Stimulated activated CD8-positive, alpha-beta memory T cell treated with anti-CD3 and anti-CD28 coated beads, Interleukin-4, amount 100 ng/mL, for 24 hours (primary cell): ENCODE measurements around the gene SLC37A1.

Experiments
- DNase-seq: peaks from one replicate; pipeline ENCODE4 v3.0.0-alpha.2; 2020; ENCODE audit warnings: low read depth

The SLC37A1 gene

DNA sequence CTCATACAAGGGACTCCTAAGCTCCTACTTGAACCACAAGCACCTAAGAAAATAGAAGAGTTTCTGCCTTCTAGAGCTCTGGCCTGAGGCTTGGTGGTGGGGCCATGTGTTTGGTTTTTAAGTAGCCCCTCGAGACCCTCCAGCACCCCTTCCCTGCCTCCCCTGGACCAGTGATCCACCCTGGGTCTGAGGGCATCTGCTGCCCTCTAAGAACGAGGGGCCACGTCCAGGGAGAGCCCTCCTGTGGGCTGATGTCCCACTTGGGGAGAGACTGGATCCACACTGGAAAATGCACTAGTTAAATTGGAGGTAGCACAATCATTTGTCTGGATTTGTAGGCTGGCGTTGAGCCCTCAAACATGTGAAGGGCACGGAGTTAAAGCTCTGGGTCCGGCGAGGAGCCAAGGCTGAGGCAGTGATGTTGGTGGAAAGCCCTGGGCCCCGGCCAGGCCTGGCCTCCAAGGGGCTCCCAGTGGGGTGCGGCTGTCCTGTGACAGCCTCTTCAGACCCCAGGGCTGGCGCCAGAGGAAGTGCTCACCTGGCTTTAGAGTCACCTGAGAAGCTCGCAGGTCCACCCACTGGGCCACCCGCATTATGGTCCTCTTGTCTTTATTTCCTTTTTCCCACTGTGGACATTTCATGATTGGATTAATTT is 65.2 kb downstream of the SLC37A1 start:
- DNase-seq = no peak

DNA sequence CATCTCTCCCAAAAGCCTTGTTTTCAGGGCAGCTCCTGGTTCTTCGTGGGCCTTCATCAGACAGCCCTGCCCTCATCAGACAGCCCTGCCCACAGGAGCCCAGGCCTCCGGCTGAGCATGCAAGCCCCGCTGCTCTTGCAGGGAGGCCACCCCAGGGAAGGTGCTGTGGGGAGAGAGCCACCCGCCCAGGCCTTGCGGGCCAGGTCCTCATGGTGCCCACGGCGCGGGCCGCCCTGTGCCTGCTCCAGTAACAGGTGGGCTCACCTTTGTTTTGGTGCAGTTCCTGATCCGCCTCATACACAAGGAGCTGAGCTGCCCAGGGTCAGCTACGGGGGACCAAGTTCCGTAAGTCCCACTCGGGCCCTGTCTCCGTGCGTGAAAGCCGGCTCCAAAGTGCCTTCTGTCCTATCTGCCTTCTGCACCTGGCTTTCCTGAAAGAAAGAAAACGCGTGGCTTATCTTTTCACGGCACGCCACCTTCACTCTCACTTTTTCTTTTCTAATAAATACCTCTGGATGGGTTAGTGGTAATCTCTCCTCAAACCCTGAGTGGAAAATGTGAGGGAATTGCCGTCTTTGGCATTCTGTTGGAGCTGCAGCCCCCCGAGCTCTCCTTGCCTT is 65.9 kb downstream of the SLC37A1 start:
- no peak for DNase-seq

DNA sequence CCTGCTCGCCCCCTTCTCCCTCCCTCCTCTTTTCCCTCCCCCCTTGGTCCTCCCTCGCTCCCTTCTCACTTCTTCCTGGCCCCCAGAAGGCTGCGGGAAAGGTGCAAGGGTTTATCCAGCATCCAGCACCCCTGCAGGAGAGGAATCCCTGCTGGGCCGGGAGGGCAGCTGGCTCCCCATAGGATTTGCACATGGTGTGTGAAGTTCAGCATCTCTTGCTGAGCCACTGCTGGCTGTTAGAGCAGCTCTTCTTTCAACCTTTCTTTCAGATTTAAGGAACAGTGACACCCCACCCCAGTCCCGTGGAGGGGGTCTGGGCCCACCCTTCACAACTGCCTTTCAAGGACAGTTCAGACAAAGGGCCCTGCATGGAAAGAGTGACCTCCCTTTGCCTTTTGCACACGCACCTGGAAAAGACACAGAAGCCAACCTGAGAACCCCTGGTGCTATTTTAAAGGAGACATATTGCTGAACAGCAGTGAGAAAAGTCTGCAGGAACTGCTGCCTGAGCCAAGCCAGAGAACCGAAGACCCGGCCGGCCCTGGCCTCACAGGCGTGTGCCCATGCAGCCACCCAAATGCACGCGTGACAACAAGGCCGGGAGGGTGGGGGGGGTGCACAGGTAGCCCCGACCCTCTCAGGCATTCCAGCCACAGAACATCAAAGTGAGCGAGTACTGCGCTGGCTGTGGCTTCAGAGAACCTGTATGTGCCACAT is 66.6 kb downstream of the SLC37A1 start:
- no peak for DNase-seq

DNA sequence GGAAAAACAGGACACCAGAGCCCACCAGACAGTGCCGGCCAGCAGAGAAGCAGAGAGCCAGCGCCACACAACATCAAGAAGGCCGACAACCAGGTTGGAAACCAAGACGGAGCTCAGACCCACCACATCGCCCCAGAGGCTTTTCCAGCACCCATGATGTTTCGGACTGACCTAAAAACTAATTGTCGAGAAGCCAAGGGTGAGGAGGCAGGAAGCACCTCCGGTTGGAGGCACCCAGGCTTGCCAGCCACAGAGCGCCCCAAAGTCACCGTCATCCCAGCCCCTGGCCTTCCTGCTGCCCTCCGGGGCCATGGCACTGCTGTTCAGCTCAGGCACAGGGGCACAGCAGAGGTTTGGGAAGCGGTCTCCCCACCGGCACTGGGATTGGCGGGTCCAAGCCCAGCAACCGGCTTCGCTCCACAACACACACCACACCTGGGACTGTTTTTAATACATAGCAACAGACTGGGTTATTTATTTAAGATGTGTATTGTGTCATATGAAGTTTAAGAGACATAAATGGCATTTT is 67.2 kb downstream of the SLC37A1 start:
- no peak for DNase-seq

DNA sequence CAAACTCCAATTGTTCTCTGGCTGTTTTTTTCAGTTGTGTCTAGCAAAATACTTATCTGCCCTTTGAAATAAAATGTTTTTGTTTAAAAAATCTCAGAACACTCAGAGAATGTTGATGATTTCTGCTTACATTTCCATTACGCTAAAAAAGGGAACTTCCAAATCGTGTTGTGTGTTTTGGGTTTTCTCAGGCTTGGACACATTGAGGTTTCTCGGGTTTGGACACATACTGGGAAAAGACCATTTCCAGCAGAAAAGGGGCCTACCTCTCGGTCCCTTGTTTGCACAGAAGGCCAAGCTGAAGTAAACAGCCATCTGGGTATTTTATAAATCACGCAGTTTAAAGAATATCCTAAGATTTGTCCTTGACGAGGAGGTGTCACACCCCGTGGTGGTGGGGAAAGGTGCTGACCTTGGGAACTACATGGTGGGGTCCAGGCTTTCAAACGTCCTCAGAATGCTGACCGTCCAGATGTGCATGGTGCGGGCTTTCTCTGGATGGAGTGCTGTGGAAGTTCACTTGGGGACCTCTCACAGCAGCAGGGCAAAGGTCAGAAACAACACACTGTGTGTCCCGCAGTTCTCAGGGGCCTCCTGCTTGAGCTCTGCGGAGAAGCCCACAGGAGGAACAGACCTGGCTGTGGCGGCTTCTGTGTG is 67.8 kb downstream of the SLC37A1 start:
- DNase-seq = no peak

DNA sequence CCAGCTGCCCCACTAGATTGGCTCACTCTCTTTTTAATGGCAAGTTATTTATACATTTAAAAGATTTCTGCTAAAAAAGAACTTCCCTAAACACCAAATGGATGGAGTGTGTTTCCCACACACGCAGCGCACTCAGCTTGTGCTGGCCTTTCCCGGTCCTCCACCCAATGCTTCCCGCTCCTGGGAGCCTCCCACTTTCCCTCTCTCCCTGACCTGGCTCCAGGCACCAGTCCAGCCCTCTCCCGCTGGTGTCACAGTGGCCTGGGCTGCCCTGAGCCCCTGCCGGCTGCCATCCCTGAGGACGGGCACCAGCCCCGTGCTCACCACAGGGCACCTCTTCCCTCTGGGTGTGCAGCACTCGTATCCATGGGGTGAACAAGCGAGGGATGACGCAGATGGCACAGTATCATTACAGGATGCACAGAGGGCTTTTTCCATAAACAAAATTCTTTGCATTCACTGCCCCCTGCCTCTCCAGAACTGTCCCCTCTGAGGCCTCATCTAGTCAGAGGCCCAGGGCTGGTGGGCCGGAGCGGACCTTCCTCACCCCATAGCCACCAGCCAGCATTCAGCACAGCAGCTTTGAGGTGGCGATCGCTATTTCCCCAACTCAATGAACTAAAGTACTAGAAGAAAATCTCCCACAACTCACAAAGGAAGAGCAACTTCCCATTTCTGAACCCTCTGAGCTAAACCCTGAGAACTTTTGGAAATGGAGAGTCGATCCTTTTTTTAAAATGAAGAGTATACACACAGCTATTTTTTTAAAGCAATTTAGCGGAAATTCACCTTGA is 68.5 kb downstream of the SLC37A1 start:
- DNase-seq = no peak

DNA sequence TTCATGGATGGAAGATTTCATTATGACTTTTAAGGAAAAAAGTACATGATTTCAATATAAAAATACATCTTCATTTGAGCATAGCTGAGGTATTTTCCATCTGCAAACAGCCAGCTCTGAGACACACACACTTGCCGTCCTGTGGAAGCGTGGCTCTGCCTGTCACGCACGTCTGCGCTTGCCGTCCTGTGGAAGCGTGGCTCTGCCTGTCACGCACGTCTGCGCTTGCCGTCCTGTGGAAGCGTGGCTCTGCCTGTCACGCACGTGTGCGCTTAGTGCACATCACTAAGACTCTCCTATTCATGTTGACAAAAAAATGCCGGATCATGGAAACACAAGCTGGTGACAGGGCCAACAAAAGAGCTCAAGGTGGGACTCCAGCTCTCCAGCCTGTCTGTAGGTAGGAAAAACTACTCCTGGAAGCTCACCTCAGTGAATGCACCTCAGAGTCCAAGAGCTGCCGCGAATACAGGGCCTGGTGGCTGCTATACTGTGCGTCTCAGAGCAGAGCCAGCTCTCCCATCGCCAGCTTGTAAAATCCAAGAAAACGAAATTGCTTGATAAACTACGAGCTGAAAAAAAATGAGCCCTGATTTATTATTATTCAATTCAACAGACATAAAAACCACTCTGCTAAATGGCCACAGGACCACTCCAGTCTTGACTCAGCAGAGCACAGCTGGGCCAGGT is 69.3 kb downstream of the SLC37A1 start:
- DNase-seq = no peak

DNA sequence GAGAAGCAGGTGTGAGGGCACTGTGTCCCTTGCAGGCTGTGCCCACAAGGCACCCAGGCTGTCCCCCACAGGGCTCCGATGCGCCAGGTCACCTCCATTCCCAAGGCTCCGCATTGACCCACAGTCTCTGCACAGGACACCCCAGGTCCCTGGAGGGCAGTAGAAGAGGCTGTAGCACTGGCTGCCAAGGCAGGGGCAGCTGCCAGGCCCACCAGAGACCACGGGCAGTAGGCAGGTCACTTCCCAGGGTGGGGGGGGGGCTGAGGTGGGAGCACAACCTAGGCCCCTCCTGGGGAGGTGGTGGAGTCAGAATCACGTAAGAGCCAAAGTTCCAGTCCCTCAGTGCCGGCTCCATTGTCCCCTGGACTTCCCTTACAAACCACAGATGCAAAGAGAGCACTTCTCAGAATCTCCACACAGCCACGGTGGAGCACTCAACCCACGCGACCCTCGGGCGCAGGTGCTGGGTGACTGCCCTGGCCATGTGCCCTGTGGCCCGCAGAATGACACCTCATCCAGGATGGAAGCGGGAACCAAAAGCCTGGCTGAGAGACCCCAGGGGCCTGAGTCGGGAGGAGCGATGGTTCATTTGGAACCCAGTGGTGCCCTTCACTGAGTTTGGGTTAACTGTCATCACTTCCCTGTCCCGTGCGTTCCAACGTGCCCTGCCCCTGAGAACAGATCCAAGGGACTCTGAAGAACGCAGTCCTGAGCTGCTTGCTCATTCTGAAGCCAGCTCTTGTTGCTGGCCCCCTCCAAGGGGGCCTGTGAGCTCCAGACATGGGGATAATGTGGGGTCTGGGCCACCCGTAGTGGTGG is 70.0 kb downstream of the SLC37A1 start:
- DNase-seq = no peak

DNA sequence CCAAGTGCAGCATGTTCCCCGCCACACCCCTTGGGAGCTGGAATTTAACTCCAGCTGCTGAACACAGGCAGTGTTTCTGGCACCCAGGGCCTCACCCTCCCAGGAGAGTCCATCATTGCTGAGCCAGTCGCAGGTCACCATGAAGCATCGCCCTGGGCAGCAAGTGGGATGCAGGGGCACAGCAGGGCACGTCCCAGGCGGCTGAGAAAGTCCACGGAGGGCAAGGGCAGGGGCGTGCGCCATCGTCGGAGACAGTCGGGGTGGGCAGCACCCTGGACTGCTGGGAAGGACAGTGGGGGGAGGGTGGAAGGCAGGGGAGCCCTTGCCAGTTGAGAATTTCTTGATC is 70.6 kb downstream of the SLC37A1 start:
- DNase-seq = no peak

DNA sequence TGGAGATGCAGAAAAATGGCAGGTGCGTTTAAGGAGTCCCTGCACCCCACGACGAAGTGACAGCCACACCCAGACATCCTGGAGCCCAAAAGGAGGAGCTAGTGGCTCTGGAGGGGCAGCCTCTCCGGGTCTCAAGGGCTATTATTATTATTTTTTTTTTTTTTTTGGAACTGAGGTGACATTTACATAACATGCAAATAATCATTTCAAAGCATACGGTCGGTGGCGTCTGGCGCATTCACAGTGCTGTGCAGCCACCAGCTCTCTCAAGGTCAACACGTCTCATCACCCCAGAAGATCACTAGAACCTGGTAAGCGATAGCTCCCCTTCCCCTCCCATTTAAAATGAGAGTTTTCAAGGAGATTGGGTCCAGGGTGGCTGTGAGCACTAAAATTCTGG is 72.2 kb downstream of the SLC37A1 start:
- DNase-seq = no peak

DNA sequence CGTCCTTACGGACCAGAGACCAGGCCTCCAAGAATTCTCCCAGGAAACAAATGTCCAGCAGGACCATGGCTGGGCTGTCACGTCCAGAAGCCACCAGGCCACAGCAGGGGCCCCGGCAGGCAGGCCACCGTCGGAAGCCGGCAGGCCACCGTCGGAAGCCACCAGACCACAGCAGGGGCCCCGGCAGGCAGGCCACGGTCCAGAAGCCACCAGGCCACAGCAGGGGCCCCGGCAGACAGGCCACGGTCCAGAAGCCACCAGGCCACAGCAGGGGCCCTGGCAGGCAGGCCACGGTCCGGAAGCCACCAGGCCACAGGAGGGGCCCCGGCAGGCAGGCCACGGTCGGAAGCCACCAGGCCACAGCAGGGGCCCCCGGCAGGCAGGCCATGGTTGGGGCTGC is 72.8 kb downstream of the SLC37A1 start:
- no peak for DNase-seq

DNA sequence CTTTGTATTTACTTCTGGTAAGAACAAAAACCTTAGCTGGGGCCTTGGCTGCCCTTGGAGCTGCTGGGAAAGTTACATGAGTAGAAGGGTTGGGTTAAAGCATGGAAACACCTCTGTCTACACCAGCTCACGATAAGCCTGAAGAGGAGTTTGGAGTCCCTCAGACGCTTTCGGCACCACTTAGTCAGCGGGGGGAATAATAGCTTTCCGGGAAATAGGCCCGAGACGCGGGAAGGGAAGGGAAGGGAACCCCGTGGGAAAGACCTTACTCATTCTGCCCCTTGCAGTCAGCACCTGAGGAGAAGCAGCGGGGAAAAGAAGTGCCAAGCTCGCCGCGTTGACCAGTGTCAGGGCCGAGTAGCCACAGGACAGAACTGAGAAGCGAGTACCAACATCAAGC is 73.4 kb downstream of the SLC37A1 start:
- DNase-seq = no peak

DNA sequence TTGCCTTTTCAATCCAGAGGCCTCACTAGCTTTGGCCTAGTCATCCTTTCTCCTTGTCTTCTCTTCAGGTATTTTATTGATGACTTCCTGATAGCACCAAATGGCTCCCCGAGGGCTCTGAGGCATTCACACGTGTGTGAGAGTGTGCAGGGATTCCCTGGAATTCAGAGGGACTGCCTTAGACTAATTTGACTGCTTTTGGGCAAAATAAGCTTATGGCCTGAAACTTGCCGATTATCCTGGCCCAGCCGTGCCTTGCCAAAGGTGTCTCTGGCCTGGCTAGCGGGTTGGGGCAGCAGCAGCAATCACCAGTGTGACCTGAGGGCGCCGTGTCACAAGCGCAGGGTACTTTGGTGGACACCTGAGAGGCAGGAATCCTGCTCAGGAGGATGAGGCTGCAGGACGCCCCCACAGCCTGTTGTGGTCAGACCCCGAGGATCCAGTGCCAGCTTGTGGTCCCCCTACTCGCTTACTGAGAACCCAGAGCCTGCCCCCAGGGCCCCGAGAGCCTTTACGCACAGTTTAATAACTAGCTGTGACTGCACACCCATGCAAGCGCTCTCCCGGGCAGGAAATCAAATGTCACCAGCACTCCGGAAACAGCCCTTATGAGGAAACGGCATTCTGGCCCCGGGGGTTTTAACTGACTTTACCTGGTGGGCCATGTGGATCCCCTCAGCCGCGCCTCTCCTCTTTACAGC is 76.9 kb downstream of the SLC37A1 start:
- no peak for DNase-seq

DNA sequence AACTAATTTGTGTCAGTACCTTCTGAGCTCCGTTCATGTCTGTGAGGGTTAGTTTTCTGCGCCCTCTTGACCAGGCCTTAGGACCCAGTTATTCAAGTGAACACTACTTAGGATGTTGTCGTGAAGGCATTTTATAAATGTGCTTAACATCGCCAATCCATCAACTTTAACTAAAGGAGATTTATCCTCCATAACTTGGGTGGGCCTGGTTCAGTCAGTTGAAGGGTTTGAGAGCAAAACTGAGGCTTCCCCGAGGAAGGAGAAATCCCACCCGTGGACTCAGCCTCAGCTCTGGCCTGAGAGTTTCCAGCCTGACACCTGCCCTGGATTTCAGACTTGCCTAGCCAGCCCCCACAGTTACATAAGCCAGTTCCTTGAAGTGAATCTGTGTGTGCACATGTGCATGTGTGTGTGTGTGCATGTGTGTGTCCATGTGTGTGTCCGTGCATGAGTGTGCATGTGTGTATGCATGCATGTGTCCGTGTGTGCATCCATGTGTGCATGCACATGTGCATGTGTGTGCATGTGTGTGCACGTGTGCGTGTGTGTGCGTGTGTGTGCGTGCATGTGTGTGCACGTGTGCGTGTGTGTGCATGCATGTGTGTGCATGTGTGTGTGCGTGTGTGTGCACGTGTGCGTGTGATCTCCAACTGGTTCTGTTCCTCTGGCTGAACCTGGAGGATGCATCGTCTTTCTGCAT is 77.7 kb downstream of the SLC37A1 start:
- no peak for DNase-seq

DNA sequence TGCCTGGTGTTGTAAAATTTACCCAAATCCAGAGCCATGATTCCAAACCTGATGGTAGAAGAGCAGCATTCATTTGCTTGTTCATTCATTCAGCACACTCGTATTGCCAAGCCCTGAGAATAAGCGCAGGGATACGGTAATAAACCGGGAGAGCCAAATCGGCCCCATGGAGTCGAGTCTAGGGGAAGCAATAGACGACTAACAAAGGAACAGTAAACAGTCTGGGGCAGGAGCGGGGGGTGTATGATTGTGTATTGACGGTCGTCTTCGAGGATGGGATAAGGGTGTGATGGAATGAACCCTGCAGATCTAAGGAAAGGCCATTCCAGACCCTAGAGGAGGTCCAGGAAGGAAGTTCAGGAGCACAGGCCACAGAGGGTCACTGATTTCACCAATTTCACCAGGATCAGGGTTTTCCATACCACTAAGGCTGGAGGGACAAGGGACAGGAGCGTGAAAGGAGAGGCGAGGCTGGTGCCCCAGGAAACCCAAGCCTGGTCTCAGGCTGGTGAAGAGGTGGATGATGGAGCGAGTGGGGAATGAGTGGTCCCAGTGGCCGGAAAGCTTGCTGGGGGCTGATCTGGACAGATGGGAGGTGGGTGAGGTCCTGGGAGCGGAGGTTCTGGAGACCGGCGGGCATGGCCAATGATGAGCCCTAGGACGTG is 78.6 kb downstream of the SLC37A1 start:
- DNase-seq = no peak

DNA sequence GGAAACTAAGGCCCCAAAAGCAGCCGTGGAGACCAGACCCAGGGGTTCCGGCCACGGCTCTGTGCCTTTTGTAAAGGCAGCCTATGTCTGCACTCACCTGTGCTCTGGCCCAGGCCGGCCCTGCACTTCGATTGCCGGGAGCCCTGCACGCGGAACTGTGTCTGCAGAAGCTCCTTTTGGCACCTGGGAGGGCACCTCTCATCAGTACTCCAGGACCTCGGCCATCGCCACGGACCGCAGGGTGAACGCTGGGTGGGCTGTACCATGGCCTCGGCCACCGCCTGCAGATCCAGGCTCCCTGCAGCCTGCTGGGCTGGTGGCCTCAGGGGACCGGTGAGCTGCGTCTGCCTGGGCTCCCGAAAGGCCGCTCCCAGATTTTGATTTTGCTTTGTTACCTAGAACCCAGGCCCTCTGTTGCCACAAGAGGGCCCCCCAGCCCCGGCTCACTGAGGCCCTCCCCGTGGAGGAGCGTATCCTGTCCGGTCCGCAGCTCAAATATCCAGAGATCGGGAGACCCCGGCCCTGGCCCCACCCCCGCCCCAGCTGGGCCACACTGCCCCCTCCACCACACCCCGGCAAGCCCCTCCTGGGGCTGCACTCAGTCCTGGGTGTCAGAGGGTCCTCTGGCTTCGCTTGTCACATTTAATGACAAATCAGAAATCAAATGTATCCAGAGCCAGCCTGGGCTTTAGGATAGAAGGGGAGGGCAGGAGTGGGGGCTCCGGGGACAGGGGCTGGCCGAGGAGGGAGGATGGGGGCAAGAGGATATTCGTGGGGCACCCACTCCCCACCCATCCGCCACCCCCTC is 79.6 kb downstream of the SLC37A1 start:
- DNase-seq = peak; percentile 55

DNA sequence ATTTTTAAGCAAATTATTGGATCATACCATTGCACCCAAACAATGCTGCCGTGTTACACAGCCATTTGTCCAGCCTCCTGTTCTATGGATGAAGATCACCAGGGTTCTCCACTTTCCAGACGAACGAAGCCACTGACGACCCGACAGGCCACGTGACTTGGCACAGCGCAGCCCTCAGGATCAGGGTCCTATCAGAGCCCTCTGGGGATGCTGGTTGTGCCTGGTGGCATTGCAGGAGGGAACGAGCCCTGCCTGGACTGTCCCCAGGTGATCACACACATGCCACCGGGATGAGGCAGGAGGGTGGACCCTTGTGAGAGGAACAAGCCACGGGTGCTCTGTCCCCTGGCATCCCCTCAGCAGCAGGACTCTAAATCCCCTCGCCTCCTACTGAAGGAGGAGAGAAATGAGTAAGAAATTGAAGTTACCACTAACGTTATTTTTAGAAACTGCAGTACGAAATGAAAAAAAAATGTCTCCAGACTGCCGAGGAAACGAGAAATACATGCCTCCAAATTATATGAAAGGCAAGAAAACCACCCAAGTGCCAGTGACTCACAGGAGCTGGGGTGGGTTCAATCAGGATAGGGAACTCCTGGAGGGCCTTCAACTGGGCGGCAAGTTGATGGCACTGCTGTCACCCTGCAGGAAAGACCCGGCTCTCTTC is 81.1 kb downstream of the SLC37A1 start:
- DNase-seq = no peak
